Loucy (cell line): ENCODE data around the gene ACER3.
"Not testable (repeated sequence)": the region's sequence is repeated elsewhere in the genome, so short reads cannot be mapped to it uniquely, and the experiment has no call there.

Experiments
- H2AFZ ChIP-seq: fragments of 200-600 bp; sonication (generic); 2 replicates; pipeline ENCODE4 v1.6.0; 2016; ENCODE audit warnings: antibody characterized with exemption, mild to moderate bottlenecking, low read length, moderate library complexity
- H3F3A ChIP-seq: fragments of 200-600 bp; 2 replicates; pipeline ENCODE4 v1.6.0; 2016; ENCODE audit warnings: antibody characterized with exemption, low read depth, mild to moderate bottlenecking
- H3K27me3 ChIP-seq: fragments of 200-600 bp; sonication (generic); 2 replicates; pipeline ENCODE4 v1.6.1; 2014; ENCODE audit warnings: low read length, mild to moderate bottlenecking; ENCODE audit not compliant: insufficient read depth, poor library complexity, severe bottlenecking
- H3K36me3 ChIP-seq: fragments of 200-600 bp; sonication (generic); 2 replicates; pipeline ENCODE4 v1.6.1; 2016; ENCODE audit warnings: low read length; ENCODE audit not compliant: insufficient read depth
- H3K4me1 ChIP-seq: fragments of 200-600 bp; sonication (generic); 2 replicates; pipeline ENCODE4 v1.5.1; 2014; ENCODE audit warnings: low read length, mild to moderate bottlenecking; ENCODE audit not compliant: insufficient read depth, poor library complexity, severe bottlenecking
- H3K4me2 ChIP-seq: fragments of 200-600 bp; sonication (generic); 2 replicates; pipeline ENCODE4 v1.6.0; 2014; ENCODE audit warnings: antibody characterized with exemption, low read length, low read depth, mild to moderate bottlenecking; ENCODE audit not compliant: poor library complexity, severe bottlenecking
- H3K4me3 ChIP-seq: fragments of 200-600 bp; sonication (generic); 2 replicates; pipeline ENCODE4 v1.5.1; 2014; ENCODE audit warnings: low read length, mild to moderate bottlenecking, mixed read lengths; ENCODE audit not compliant: poor library complexity, severe bottlenecking
- H3K79me2 ChIP-seq: fragments of 200-600 bp; sonication (generic); 2 replicates; pipeline ENCODE4 v1.6.1; 2014; ENCODE audit warnings: low read length; ENCODE audit not compliant: insufficient read depth
- H3K9ac ChIP-seq: fragments of 200-600 bp; sonication (generic); 2 replicates; pipeline ENCODE4 v1.6.0; 2014; ENCODE audit warnings: mild to moderate bottlenecking, low read depth, low read length, moderate library complexity; ENCODE audit not compliant: poor library complexity, severe bottlenecking
- H3K9me2 ChIP-seq: fragments of 200-600 bp; sonication (generic); replicated peaks from 2 replicates; pipeline ENCODE4 v1.6.1; 2016; ENCODE audit warnings: low read depth, low read length, mixed read lengths
- H3K9me3 ChIP-seq: fragments of 200-600 bp; sonication (generic); 2 replicates; pipeline ENCODE4 v1.6.1; 2014; ENCODE audit warnings: mild to moderate bottlenecking, antibody characterized with exemption, low read length, low read depth; ENCODE audit not compliant: insufficient read depth
- H4K20me1 ChIP-seq: fragments of 200-600 bp; sonication (generic); 2 replicates; pipeline ENCODE4 v1.6.0; 2014; ENCODE audit warnings: antibody characterized with exemption, low read length, mild to moderate bottlenecking; ENCODE audit not compliant: insufficient read depth, poor library complexity, severe bottlenecking
- CTCF ChIP-seq: fragments of 200-600 bp; sonication (generic); conservative IDR thresholded peaks from 2 replicates; pipeline ENCODE4 v1.5.1; 2014; ENCODE audit warnings: mild to moderate bottlenecking, antibody characterized with exemption, low read length
- EZH2phosphoT487 ChIP-seq: fragments of 200-600 bp; IDR thresholded peaks from 2 replicates; pipeline ENCODE4 v1.6.1; 2018; ENCODE audit warnings: antibody characterized with exemption, mild to moderate bottlenecking, moderate library complexity, borderline replicate concordance

Gene ACER3

GRCh38 chr11:77009533-77010160 is 148.9 kb downstream of the ACER3 start:
- H3K79me2 ChIP-seq: no peaks in the 10 kb centered on the region
- no peak overlapping the region for H3K4me3 ChIP-seq
- no peak overlapping the region for H3K9ac ChIP-seq
- H3F3A ChIP-seq: no peaks in the 10 kb centered on the region
- H3K27me3 ChIP-seq: no peaks in the 10 kb centered on the region
- no peak overlapping the region for H3K4me2 ChIP-seq
- no peaks in the 10 kb centered on the region for H3K9me3 ChIP-seq
- H4K20me1 ChIP-seq: no peaks in the 10 kb centered on the region
- no peak overlapping the region for H2AFZ ChIP-seq
- TF ChIP-seq EZH2phosphoT487 (no peak), CTCF (no peak)
- no peaks in the 10 kb centered on the region for H3K4me1 ChIP-seq
- no peaks in the 10 kb centered on the region for H3K36me3 ChIP-seq
- no peaks in the 10 kb centered on the region for H3K9me2 ChIP-seq

GRCh38 chr11:77014669-77015068 is 154.0 kb downstream of the ACER3 start:
- Histone ChIP-seq H3K9me3 (no peaks in the 10 kb centered on the region), H3K36me3 (no peaks in the 10 kb centered on the region), H3K4me2 (no peak overlapping the region), H3K4me3 (no peak overlapping the region), H3K27me3 (no peaks in the 10 kb centered on the region), H3K9me2 (no peaks in the 10 kb centered on the region), H2AFZ (no peak overlapping the region), H4K20me1 (no peaks in the 10 kb centered on the region), H3K4me1 (no peaks in the 10 kb centered on the region), H3K79me2 (no peaks in the 10 kb centered on the region), H3K9ac (no peak overlapping the region), H3F3A (no peaks in the 10 kb centered on the region)
- TF ChIP-seq EZH2phosphoT487 (no peak), CTCF (no peak)

- not testable (repeated sequence) for H3K36me3 ChIP-seq, H3K79me2 ChIP-seq, H3F3A ChIP-seq, H3K9ac ChIP-seq, H2AFZ ChIP-seq, H3K4me3 ChIP-seq, H3K4me1 ChIP-seq, H3K9me3 ChIP-seq, H3K27me3 ChIP-seq, H4K20me1 ChIP-seq, H3K9me2 ChIP-seq, H3K4me2 ChIP-seq
Measured at GRCh38 chr11:77018396-77018924, 157.7 kb downstream of the ACER3 start.

GRCh38 chr11:77019976-77020595 is 159.4 kb downstream of the ACER3 start:
- Histone ChIP-seq H3K36me3 (no peaks in the 10 kb centered on the region), H3K9ac (no peak overlapping the region), H4K20me1 (no peaks in the 10 kb centered on the region), H3K4me2 (no peak overlapping the region), H3K79me2 (no peaks in the 10 kb centered on the region), H3F3A (no peaks in the 10 kb centered on the region), H3K9me3 (no peaks in the 10 kb centered on the region), H3K27me3 (no peaks in the 10 kb centered on the region), H2AFZ (no peak overlapping the region), H3K9me2 (no peaks in the 10 kb centered on the region), H3K4me3 (no peak overlapping the region), H3K4me1 (no peaks in the 10 kb centered on the region)
- no peak for TF ChIP-seq EZH2phosphoT487
- TF ChIP-seq CTCF: no peak
